ENCODE results near the gene DLG2. TPM values are rescaled to one million over a fixed set of nuclear protein-coding genes. Genes with fewer than 3 reads are reported as not detected.

DLG2 gene
- total RNA-seq, 4 donors from 2014 or later, result 7.3 to 14.1 (median 11.1) TPM

DNA sequence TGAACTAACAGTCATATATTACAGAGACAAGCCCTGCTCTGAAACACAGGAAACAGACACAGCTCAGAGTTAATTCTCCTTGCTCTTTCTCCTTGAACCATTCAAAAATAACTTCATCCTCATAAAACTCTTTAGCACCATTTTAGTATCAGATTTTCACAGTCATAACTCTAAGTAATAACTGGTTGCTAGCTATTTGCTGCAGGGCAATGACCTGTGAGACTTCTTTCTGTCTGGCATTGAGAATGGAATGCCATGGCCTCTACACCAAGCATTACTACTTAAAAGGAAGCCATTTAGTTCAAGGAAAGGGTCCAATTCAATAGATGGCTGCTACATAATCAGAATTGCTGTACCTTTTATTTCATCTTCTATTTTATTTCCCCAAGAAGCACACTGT, 2154.3 kb downstream of the DLG2 start:
- TF ChIP-seq EP300 (IDR thresholded peaks at IDR 0.05) (no peak), POLR2AphosphoS5 (IDR thresholded peaks at IDR 0.05) (no peak), CTCF (IDR thresholded peaks at IDR 0.05) (no peak), POLR2A (IDR thresholded peaks at IDR 0.05; ENCODE audit: low read depth) (no peak)
- no peaks in the 10 kb centered on the region for H3K9me3 ChIP-seq
- DNase-seq (ENCODE audit: extremely low spot score), result no peak
- H3K27me3 ChIP-seq, result no peaks in the 10 kb centered on the region
- H3K4me3 ChIP-seq, result no peak overlapping the region
- no peaks in the 10 kb centered on the region for H3K36me3 ChIP-seq
- intact Hi-C loops (cut with DNase I), result no loop called here
- no peak overlapping the region for H3K27ac ChIP-seq (replicated peaks in 1 of 4)
- no peaks in the 10 kb centered on the region for H3K4me1 ChIP-seq

GRCh38 chr11:83471831-83472727, 2155.1 kb downstream of the DLG2 start:
- H3K4me1 ChIP-seq, result no peaks in the 10 kb centered on the region
- intact Hi-C loops (cut with DNase I), result no loop called here
- WGBS, result 69% methylated on average over 5 of the region's 5 CpGs
- H3K9me3 ChIP-seq, result no peaks in the 10 kb centered on the region
- no peak for TF ChIP-seq EP300 (IDR thresholded peaks at IDR 0.05)
- no peak for TF ChIP-seq CTCF (IDR thresholded peaks at IDR 0.05)
- TF ChIP-seq POLR2A (IDR thresholded peaks at IDR 0.05; ENCODE audit: low read depth), result no peak
- TF ChIP-seq POLR2AphosphoS5 (IDR thresholded peaks at IDR 0.05), result no peak
- no peaks in the 10 kb centered on the region for H3K36me3 ChIP-seq
- no peak for DNase-seq (ENCODE audit: extremely low spot score)
- no peak overlapping the region for H3K27ac ChIP-seq (replicated peaks in 1 of 4)
- no peak overlapping the region for H3K4me3 ChIP-seq
- H3K27me3 ChIP-seq, result no peaks in the 10 kb centered on the region

- TF ChIP-seq EP300 (IDR thresholded peaks at IDR 0.05), result no peak
- no peak for TF ChIP-seq CTCF (IDR thresholded peaks at IDR 0.05)
- no peak for TF ChIP-seq POLR2AphosphoS5 (IDR thresholded peaks at IDR 0.05)
- no peak for TF ChIP-seq POLR2A (IDR thresholded peaks at IDR 0.05; ENCODE audit: low read depth)
- intact Hi-C loops (cut with DNase I), result no loop called here
- no peak overlapping the region for H3K4me3 ChIP-seq
- no peaks in the 10 kb centered on the region for H3K36me3 ChIP-seq
- no peaks in the 10 kb centered on the region for H3K9me3 ChIP-seq
- no peaks in the 10 kb centered on the region for H3K27me3 ChIP-seq
- H3K27ac ChIP-seq (replicated peaks in 1 of 4), result no peak overlapping the region
- DNase-seq (ENCODE audit: extremely low spot score), result no peak
- 96% methylated on average over 1 of the region's 1 CpG for whole genome bisulfite sequencing
- H3K4me1 ChIP-seq, result no peaks in the 10 kb centered on the region
Measured at GRCh38 chr11:83467837-83468236, 2159.3 kb downstream of the DLG2 start.

GRCh38 chr11:83464160-83464944, 2162.8 kb downstream of the DLG2 start:
- TF ChIP-seq CTCF (IDR thresholded peaks at IDR 0.05) (no peak), POLR2A (IDR thresholded peaks at IDR 0.05; ENCODE audit: low read depth) (no peak), EP300 (IDR thresholded peaks at IDR 0.05) (no peak), POLR2AphosphoS5 (IDR thresholded peaks at IDR 0.05) (no peak)
- 83% methylated on average over 3 of the region's 3 CpGs for WGBS
- Histone ChIP-seq H3K27me3 (no peaks in the 10 kb centered on the region), H3K4me1 (no peaks in the 10 kb centered on the region), H3K27ac (replicated peaks in 1 of 4) (no peak overlapping the region), H3K9me3 (no peaks in the 10 kb centered on the region), H3K4me3 (no peak overlapping the region), H3K36me3 (no peaks in the 10 kb centered on the region)
- DNase-seq (ENCODE audit: extremely low spot score), result no peak
- intact Hi-C loops (cut with DNase I), result no loop called here
